Uterus (tissue), 4 donors: ENCODE data around the gene TRPV5. TPM values are rescaled to one million over a fixed set of nuclear protein-coding genes. Genes with fewer than 3 reads are reported as not detected.

ENCODE experiments used
- DNase-seq, 2 donors: peaks; one replicate each; pipeline ENCODE4 v3.0.0-alpha.2; 2019 to 2020
- H3K27ac ChIP-seq, 2 donors: fragments of 200-600 bp; sonication (generic); 1 replicate in 1 of 2; 2 replicates in 1 of 2; pipeline ENCODE4 v1.5.1; 2016 to 2018
- H3K27me3 ChIP-seq, 2 donors: fragments of 200-600 bp; sonication (generic); one replicate each; pipeline ENCODE4 v1.5.1; 2018 to 2019; ENCODE audit warnings: control low read depth in 1 of 2
- H3K36me3 ChIP-seq, 2 donors: fragments of 200-600 bp; sonication (generic); one replicate each; pipeline ENCODE4 v1.5.1; 2019; ENCODE audit warnings: control low read depth in 1 of 2
- H3K4me1 ChIP-seq, 2 donors: fragments of 200-600 bp; sonication (generic); one replicate each; pipeline ENCODE4 v1.5.1; 2018 to 2019; ENCODE audit warnings: control low read depth in 1 of 2
- H3K4me3 ChIP-seq, 2 donors: fragments of 200-600 bp; sonication (generic); 1 replicate in 1 of 2; 2 replicates in 1 of 2; pipeline ENCODE4 v1.5.1; 2018 to 2019; ENCODE audit warnings: mild to moderate bottlenecking in 1 of 2
- H3K9me3 ChIP-seq, 2 donors: fragments of 200-600 bp; sonication (generic); one replicate each; pipeline ENCODE4 v1.5.1; 2019; ENCODE audit warnings: control low read depth in 1 of 2
- POLR2A ChIP-seq, 2 donors: fragments of 450-650 bp; IDR thresholded peaks; one replicate each; pipeline ENCODE4 v1.6.1; 2016; ENCODE audit warnings: antibody characterized with exemption in 2 of 2, mild to moderate bottlenecking in 1 of 2, moderate library complexity in 1 of 2
- intact Hi-C: fragments of 100-400 bp; cut with DNase I; formaldehyde crosslinking; loops from one replicate; pipeline ENCODE4 v1.15.1; 2023; ENCODE audit warnings: low total_unique reads
- total RNA-seq, 4 donors: library from RNA; depleted of rRNA in 3 of 4; stranded (reverse); fragments of >200 nt in 3 of 4; gene quantifications; one replicate each; pipeline versions ENCODE4 v1.1.0 to v1.2.4, GENCODE V29; 2014 to 2023
- TF ChIP-seq, protein P1 (sequence below), 4 experiments: fragments of 200-600 bp in 2 of 4; fragments of 450-650 bp in 2 of 4; sonication (generic) in 2 of 4; IDR thresholded peaks; one replicate each; pipeline ENCODE4 v1.5.1; 2016 to 2019; ENCODE audit warnings: antibody characterized with exemption in 4 of 4, mild to moderate bottlenecking in 2 of 4, moderate library complexity in 1 of 4
- donor health status: DM: yes; HTN: yes; CAD: no.

TRPV5 gene
- total RNA-seq, 4 donors from 2014 or later = 0.34 TPM; not detected in 3

DNA sequence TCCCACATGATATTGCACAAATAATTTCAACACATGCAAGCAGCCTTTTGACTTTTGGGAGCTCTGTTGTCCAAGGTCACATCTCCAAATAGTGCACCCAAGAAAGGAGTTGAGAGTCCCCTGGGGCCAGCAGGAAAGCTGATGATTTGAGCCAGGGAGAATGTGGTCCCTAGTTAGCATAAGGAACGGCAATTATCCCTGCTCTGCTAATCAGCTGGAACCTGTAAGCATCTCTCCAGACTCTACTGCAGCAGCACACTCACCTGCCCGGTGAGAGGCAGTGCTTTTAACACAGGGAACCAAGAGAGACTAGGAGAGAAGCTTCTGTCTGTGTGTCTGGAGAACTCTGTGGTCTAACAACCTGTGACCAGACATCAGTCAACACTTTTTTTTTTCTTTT is 17.0 kb downstream of the TRPV5 start:
- no peaks in the 10 kb centered on the region for H3K4me1 ChIP-seq
- H3K36me3 ChIP-seq = no peaks in the 10 kb centered on the region
- intact Hi-C loops = no loop called here
- DNase-seq = no peak
- no peak overlapping the region for H3K4me3 ChIP-seq
- no peak overlapping the region for H3K27ac ChIP-seq
- TF ChIP-seq POLR2A (IDR thresholded peaks at IDR 0.05) = no peak
- TF ChIP-seq, protein P1, sequence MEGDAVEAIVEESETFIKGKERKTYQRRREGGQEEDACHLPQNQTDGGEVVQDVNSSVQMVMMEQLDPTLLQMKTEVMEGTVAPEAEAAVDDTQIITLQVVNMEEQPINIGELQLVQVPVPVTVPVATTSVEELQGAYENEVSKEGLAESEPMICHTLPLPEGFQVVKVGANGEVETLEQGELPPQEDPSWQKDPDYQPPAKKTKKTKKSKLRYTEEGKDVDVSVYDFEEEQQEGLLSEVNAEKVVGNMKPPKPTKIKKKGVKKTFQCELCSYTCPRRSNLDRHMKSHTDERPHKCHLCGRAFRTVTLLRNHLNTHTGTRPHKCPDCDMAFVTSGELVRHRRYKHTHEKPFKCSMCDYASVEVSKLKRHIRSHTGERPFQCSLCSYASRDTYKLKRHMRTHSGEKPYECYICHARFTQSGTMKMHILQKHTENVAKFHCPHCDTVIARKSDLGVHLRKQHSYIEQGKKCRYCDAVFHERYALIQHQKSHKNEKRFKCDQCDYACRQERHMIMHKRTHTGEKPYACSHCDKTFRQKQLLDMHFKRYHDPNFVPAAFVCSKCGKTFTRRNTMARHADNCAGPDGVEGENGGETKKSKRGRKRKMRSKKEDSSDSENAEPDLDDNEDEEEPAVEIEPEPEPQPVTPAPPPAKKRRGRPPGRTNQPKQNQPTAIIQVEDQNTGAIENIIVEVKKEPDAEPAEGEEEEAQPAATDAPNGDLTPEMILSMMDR (IDR thresholded peaks at IDR 0.05) = no peak
- no peaks in the 10 kb centered on the region for H3K9me3 ChIP-seq
- no peaks in the 10 kb centered on the region for H3K27me3 ChIP-seq

DNA sequence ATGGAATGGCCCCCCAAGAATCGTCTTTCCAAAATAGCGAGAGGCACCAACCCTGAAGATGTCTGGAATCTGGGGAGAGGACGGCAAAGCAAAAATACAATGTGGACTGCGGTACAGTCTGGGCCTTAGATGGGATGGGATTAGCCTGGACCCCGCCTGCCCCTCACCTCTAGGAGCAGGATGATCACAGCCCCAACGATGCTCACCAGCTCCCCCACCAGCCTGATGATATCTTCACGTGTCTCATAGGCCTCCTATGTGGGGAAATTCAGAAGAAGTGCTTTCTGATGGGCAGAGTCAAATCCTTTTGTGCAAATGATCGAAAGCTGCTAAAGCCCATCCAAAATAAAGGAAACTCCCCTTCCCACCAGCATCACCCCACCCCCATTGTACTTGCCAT is 18.2 kb downstream of the TRPV5 start:
- intact Hi-C loops = no loop called here
- Histone ChIP-seq H3K4me1 (no peaks in the 10 kb centered on the region), H3K27ac (no peak overlapping the region), H3K27me3 (no peaks in the 10 kb centered on the region), H3K9me3 (no peaks in the 10 kb centered on the region), H3K4me3 (no peak overlapping the region), H3K36me3 (no peaks in the 10 kb centered on the region)
- TF ChIP-seq, protein P1 (IDR thresholded peaks at IDR 0.05) = no peak
- no peak for TF ChIP-seq POLR2A (IDR thresholded peaks at IDR 0.05)
- no peak for DNase-seq

DNA sequence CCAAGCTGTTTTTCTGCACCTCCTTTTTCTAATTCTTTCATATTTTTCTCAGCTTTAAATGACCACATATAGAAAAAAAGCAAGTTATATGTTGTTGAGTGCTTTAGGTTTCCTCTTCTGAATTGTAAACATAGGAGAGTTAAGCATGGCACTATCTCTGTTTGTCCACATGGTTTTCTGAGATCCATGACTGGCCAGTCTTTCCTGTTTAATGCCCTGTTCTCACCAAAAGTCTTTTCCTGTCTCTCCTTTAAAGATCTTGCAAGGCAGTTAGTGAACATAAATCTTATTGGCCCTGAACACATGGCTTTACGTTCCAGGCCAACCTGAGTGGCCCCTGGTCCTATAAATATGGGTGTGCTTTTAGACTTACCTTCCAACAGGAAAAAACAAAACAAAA is 19.4 kb downstream of the TRPV5 start:
- intact Hi-C loops = no loop called here
- TF ChIP-seq POLR2A (IDR thresholded peaks at IDR 0.05) = no peak
- TF ChIP-seq, protein P1 (IDR thresholded peaks at IDR 0.05) = no peak
- H3K36me3 ChIP-seq = no peaks in the 10 kb centered on the region
- DNase-seq = no peak
- no peaks in the 10 kb centered on the region for H3K4me1 ChIP-seq
- H3K27ac ChIP-seq = no peak overlapping the region
- H3K27me3 ChIP-seq = no peaks in the 10 kb centered on the region
- H3K9me3 ChIP-seq = no peaks in the 10 kb centered on the region
- no peak overlapping the region for H3K4me3 ChIP-seq

DNA sequence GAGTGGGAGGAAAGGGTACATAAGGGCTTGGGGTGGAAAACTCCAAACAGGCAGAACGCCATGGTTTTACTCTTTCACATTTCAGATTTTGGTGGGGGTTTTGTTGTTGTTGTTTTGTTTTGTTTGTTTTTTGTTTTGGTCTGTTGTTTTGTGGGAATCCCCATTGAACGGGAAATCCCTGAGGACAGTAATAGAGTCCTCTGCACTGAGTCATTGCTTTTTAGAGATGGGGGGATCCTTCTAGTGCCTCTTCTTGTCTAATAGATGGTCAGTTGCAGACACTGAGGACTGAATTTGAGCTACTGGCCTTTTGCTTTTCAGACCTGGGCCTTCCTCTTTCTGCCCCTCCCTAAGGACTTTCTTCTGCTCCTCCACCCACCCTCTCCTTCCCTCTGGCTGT is 20.0 kb downstream of the TRPV5 start:
- TF ChIP-seq, protein P1 (IDR thresholded peaks at IDR 0.05) = no peak
- TF ChIP-seq POLR2A (IDR thresholded peaks at IDR 0.05) = no peak
- no peaks in the 10 kb centered on the region for H3K36me3 ChIP-seq
- intact Hi-C loops = no loop called here

DNA sequence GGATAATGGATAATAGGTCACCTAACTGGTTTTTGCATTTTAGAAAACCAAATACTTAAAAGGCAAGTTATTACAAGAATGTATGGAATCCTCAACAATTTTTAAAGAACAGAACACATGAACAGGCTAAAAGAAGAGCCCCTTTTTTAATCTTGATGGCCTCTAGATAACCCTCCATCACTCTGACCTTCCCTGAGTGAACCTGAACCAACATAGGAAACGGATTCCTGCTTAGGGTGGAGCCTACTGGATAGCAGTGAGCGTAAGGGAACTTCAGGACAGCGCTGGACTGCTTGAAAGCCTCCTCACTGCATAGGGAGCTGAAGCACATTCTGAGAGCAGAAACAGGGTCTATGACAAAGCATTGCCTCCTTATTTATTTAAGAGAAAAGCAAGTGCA is 20.5 kb downstream of the TRPV5 start:
- no peak for DNase-seq
- no peaks in the 10 kb centered on the region for H3K9me3 ChIP-seq
- no peaks in the 10 kb centered on the region for H3K4me1 ChIP-seq
- TF ChIP-seq, protein P1 (IDR thresholded peaks at IDR 0.05) = no peak
- TF ChIP-seq POLR2A (IDR thresholded peaks at IDR 0.05) = no peak
- no peaks in the 10 kb centered on the region for H3K27me3 ChIP-seq
- H3K27ac ChIP-seq = no peak overlapping the region
- intact Hi-C loops = no loop called here
- H3K36me3 ChIP-seq = no peaks in the 10 kb centered on the region
- H3K4me3 ChIP-seq = no peak overlapping the region

More for the DNA sequence above, 20.0 kb downstream of the TRPV5 start:
- DNase-seq = no peak
- Histone ChIP-seq H3K4me1 (no peaks in the 10 kb centered on the region), H3K4me3 (no peak overlapping the region), H3K27me3 (no peaks in the 10 kb centered on the region), H3K27ac (no peak overlapping the region), H3K9me3 (no peaks in the 10 kb centered on the region)
